ENCODE measurements around the gene MAP4K1.

- TF ChIP-seq CTCF (IDR thresholded peaks at IDR 0.05) = no peak
- no peak for TF ChIP-seq POLR2AphosphoS5 (IDR thresholded peaks at IDR 0.05; ENCODE audit: low read depth, low read length)
- TF ChIP-seq REST (IDR thresholded peaks at IDR 0.05; ENCODE audit: insufficient read depth in 1 of 2, low read depth in 2 of 2, low read length in 1 of 2) = no peak
- TF ChIP-seq TCF7L2 (IDR thresholded peaks at IDR 0.05; ENCODE audit: low read depth, low read length) = no peak
Measured at GRCh38 chr19:38629568-38629967, 11.8 kb upstream of the MAP4K1 start.
